VCaP (cell line): ENCODE measurements around the gene ARHGEF10L.

ENCODE experiments used
- H3K27ac ChIP-seq: fragments of 450-650 bp; 2 replicates; pipeline ENCODE4 v1.5.1; 2017
- TF ChIP-seq, protein P1 (sequence below): fragments of 450-650 bp; conservative IDR thresholded peaks from 2 replicates; pipeline ENCODE4 v1.5.1; 2017; ENCODE audit warnings: mild to moderate bottlenecking, moderate library complexity

The ARHGEF10L gene

DNA sequence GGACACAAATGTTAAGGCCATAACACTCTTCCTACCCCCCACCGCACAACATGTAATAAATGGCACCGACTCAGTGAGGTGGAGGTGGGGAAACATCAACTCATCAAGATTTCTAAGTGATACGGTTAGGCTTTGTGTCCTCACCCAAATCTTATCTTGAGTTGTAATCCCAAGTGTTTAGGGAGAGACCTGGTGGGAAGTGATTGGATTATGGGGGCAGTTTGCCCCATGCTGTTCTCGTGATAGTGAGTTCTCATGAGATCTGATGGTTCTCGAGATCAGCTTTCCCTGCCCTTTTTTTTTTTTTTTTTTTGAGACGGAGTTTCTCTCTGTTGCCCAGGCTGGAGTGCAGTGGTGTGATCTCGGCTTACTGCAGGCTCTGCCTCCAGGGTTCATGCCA lies 164.7 kb downstream of the ARHGEF10L start:
- TF ChIP-seq, protein P1, sequence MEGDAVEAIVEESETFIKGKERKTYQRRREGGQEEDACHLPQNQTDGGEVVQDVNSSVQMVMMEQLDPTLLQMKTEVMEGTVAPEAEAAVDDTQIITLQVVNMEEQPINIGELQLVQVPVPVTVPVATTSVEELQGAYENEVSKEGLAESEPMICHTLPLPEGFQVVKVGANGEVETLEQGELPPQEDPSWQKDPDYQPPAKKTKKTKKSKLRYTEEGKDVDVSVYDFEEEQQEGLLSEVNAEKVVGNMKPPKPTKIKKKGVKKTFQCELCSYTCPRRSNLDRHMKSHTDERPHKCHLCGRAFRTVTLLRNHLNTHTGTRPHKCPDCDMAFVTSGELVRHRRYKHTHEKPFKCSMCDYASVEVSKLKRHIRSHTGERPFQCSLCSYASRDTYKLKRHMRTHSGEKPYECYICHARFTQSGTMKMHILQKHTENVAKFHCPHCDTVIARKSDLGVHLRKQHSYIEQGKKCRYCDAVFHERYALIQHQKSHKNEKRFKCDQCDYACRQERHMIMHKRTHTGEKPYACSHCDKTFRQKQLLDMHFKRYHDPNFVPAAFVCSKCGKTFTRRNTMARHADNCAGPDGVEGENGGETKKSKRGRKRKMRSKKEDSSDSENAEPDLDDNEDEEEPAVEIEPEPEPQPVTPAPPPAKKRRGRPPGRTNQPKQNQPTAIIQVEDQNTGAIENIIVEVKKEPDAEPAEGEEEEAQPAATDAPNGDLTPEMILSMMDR, result no peak
- H3K27ac ChIP-seq, result no peak overlapping the region

DNA sequence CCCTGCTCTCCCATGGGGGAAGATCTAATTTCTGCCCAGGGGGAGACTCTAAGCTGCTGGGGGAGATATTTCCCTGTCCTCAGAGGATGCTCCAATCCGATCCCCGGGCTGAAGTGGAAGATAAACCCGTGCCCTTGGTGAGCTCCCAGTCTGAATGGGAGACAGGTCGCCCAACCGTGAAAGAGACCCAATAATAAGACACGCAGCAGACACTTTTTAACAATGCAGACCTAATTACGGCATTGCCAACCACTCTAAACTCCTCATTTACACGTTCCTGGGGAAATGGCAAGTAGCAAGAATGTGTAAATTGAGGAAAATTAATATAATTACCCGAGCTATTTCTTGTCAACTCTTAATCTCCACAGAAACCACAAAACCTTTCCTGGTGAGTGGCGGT lies 166.9 kb downstream of the ARHGEF10L start:
- no peak overlapping the region for H3K27ac ChIP-seq
- TF ChIP-seq, protein P1, result no peak

DNA sequence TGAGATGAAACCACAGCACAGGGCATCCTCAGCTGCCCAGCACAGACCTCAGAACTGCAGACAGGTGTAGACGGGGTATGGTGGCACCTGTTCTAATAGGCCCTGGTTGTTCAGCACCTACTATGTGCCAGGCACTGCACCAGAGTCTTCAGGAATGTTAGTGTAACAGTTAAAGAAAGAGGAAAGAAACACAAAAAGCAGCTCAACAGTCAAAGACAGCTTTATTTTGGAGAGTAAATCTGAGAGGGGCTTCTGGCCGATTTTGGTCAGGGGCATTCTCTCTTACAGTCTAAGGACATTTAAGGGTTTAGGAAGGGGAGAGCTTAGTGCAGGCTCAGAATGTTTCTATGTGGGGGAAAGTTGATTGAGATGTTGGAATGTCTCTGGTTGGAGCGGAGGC lies 170.5 kb downstream of the ARHGEF10L start:
- H3K27ac ChIP-seq, result no peak overlapping the region
- TF ChIP-seq, protein P1, result no peak

DNA sequence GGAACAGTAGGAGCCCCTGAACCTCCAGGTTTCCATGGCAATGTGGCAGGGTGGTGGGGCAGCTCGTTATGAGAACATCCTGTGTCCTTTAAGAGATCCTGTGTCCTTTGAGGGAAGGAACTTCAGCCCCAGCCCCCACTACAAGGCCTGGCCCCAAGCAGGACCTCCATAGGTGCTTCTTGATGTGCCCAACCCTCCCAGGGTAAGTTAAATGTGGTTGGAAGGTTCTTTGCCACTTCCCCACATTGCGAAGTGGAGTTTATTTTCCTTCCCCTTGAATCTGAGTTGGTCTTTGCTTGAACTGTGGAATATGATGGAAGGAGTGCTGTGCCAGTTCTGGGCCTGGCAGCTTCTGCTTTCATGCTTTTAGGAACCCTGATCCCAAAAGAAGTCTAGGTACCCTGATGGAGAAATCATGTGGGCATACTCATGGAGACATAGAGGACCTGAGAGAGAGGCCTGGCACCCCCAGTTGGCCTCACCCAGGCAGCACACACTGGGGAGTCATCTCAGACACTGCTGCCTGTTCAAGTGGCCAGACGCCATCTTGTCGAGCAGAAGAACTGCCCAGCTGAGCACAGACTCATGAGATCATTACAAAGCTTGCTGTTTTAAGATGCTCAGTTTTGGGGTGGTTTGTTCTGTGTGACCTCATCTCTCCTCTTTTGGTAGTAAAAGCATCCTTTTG lies 171.5 kb downstream of the ARHGEF10L start:
- no peak overlapping the region for H3K27ac ChIP-seq
- TF ChIP-seq, protein P1, result no peak

DNA sequence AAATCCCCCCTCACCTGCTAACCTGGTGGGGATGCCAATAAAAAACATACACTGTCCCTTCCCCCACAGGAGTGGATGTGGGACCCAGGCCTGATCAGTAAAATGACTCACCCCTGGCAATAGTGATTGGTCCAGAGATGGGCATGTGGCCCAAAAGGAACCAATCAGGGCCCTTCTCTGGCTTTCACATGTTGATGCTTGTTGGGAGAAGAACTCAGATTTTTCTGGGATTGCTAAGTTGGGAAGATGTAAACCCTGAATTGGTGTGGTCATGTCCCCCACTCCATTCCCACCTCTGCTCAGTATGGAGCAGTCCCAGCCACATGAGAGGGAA lies 172.0 kb downstream of the ARHGEF10L start:
- no peak overlapping the region for H3K27ac ChIP-seq
- TF ChIP-seq, protein P1, result no peak

DNA sequence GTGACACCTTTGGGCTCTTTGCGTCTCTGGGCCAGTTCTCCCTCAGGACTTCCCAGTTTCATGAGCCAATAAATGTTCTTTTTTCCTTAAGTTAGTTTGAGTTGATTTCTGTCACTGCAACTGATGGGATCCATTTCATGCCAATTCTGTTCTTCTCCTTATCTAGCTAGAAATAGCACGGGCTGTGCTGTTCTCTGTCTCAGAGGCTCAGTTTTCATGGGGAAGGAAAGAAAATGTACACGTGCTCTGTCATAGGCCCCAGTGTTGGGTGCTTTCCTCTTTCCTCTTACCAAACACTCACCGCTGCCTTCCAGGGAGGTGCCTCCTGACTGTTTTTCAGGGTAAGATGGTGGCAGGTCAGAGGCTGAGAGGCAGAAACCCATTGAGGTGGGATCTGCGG lies 172.4 kb downstream of the ARHGEF10L start:
- H3K27ac ChIP-seq, result no peak overlapping the region
- TF ChIP-seq, protein P1, result no peak

DNA sequence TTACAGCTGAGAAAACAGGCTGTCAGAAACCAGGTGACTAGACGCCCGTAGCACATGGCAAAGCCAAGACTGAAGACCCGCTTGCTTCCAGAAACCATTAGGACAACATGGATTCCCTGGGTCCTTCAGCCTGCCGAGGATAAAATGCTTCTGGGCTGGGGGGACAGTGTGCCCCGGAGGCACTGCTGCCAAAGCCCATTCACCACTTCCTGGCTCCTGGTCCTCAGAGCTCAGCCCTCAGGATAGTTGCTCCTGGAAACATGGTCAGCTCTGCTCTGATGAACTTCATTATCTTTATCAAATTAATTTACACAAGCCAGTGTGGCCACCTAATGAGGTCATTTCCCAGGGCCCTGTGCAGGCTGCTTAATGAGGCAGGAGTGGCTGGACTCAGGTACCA lies 174.5 kb downstream of the ARHGEF10L start:
- H3K27ac ChIP-seq, result no peak overlapping the region
- TF ChIP-seq, protein P1, result no peak
